ENCODE measurements around the gene HOXD9.

DNA sequence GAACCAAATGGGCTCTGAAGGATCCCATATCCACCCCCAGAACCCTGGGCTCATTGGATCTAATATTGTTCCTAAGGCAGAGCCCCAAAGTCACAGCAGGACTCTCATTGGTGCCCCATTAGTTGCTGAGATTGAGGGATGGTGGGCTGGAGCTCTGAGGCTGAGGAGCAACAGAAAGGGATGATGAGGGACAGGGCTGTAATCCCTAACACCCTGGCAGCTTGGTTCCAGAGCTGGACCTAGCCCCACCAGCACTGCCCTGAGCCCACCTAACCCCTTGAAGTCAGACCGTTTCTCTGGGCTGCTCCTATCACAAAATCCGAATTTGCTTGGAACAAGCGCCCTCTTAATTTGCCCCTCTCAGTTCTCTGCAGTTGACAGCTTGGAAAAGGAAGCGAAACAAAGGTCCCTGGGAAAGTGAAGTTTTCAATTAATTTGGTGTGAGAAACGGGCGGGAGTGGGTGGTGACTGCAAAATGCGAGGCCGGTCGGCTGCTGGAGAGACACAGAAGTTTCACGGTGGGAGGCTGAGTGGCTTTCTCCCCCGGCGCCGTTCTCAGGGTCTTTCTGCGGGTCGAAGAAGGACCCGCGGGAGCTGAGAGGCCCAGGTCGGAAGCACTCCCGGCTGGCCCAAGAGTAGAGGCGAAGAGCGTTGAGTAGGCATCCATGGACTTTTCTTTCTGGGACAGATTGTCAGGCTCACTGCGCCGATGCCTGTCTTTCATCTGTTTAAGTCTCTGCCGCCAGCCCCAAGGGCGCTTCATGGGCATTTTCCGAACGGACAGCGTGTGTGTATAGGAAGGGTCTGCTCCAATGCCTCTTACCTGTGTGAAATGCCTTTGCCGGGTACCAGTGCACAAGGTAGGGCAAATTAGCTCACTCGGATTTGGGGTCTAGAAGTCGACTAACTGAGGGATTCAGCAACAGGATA lies 30.9 kb upstream of the HOXD9 start:
- TF ChIP-seq, protein P1, sequence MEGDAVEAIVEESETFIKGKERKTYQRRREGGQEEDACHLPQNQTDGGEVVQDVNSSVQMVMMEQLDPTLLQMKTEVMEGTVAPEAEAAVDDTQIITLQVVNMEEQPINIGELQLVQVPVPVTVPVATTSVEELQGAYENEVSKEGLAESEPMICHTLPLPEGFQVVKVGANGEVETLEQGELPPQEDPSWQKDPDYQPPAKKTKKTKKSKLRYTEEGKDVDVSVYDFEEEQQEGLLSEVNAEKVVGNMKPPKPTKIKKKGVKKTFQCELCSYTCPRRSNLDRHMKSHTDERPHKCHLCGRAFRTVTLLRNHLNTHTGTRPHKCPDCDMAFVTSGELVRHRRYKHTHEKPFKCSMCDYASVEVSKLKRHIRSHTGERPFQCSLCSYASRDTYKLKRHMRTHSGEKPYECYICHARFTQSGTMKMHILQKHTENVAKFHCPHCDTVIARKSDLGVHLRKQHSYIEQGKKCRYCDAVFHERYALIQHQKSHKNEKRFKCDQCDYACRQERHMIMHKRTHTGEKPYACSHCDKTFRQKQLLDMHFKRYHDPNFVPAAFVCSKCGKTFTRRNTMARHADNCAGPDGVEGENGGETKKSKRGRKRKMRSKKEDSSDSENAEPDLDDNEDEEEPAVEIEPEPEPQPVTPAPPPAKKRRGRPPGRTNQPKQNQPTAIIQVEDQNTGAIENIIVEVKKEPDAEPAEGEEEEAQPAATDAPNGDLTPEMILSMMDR (IDR thresholded peaks at IDR 0.05) = no peak
- TF ChIP-seq JUN (CRISPR knock-in tag; IDR thresholded peaks at IDR 0.05) (no peak), TEAD4 (CRISPR knock-in tag; IDR thresholded peaks at IDR 0.05) (no peak), E2F5 (CRISPR knock-in tag; IDR thresholded peaks at IDR 0.05) (no peak), ZBTB43 (CRISPR knock-in tag; IDR thresholded peaks at IDR 0.05) (no peak), ETV6 (CRISPR knock-in tag; IDR thresholded peaks at IDR 0.05) (no peak), NR3C1 (CRISPR knock-in tag; conservative IDR thresholded peaks at IDR 0.05; ENCODE audit: low read depth) (no peak), ZBTB21 (CRISPR knock-in tag; IDR thresholded peaks at IDR 0.05; ENCODE audit: borderline replicate concordance) (no peak), SMAD4 (CRISPR knock-in tag; IDR thresholded peaks at IDR 0.05) (no peak), NFATC4 (CRISPR knock-in tag; IDR thresholded peaks at IDR 0.05) (no peak), ESRRA (CRISPR knock-in tag; IDR thresholded peaks at IDR 0.05; ENCODE audit: borderline replicate concordance) (no peak), SMAD3 (CRISPR knock-in tag; IDR thresholded peaks at IDR 0.05; ENCODE audit: borderline replicate concordance) (no peak)
- TF ChIP-seq, protein P2, sequence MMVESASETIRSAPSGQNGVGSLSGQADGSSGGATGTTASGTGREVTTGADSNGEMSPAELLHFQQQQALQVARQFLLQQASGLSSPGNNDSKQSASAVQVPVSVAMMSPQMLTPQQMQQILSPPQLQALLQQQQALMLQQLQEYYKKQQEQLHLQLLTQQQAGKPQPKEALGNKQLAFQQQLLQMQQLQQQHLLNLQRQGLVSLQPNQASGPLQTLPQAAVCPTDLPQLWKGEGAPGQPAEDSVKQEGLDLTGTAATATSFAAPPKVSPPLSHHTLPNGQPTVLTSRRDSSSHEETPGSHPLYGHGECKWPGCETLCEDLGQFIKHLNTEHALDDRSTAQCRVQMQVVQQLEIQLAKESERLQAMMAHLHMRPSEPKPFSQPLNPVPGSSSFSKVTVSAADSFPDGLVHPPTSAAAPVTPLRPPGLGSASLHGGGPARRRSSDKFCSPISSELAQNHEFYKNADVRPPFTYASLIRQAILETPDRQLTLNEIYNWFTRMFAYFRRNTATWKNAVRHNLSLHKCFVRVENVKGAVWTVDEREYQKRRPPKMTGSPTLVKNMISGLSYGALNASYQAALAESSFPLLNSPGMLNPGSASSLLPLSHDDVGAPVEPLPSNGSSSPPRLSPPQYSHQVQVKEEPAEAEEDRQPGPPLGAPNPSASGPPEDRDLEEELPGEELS (CRISPR knock-in tag; IDR thresholded peaks at IDR 0.05) = no peak

All from WTC11 (cell line).